C4-2B (cell line): Measurements from ENCODE around the gene ZC4H2.

Source experiments
- CTCF ChIP-seq: fragments of 450-650 bp; conservative IDR thresholded peaks from 2 replicates; pipeline ENCODE4 v1.5.1; 2017; ENCODE audit warnings: mild to moderate bottlenecking
- ZFX ChIP-seq: fragments of 450-650 bp; IDR thresholded peaks from 2 replicates; pipeline ENCODE4 v1.6.1; 2017

- TF ChIP-seq CTCF = no peak
- TF ChIP-seq ZFX = no peak
These were observed 33.2 kb upstream of the ZC4H2 start for GRCh38 chrX:65009459-65009858.
